ENCODE measurements around the gene METAP1.
"Not testable (repeated sequence)": the region's sequence is repeated elsewhere in the genome, so short reads cannot be mapped to it uniquely, and the experiment has no call there.

Gene METAP1

DNA sequence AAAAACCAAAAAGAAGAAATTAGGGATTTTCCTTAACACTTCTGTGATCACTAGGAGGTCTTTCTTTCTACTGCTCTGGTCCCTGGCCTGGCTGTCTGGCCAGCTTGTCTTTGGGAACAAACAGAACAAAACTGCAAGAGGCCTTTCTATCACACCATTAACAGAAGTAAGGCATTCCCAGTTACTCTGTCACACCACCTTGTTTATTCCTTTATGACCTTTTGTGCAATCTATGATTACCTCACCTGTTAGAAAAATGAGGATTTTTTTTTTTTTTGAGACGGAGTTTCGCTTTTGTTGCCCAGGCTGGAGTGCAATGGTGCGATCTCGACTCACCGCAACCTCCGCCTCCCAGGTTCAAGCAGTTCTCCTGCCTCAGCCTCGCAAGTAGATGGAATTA, 3.0 kb downstream of the METAP1 start:
- DNase-seq: no peak

DNA sequence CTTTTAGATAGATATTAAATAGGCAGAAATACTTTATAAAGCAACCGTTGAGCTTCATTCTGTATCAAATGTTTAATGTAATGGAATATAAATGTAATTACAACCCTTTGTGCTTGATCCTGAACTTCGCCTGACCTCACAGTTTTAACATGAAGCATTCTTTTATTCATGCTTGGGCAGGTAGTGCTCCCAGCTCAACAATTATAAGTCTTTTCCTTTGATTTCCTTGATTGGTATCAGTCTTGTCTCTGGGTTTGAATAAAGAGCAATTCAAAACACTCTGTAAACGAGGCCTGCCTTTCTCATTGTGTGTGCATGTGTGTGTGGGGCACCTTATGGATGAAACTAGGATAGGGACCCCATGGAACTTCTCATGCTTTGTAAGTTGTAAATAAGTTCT, 6.8 kb downstream of the METAP1 start:
- no peak for DNase-seq

DNA sequence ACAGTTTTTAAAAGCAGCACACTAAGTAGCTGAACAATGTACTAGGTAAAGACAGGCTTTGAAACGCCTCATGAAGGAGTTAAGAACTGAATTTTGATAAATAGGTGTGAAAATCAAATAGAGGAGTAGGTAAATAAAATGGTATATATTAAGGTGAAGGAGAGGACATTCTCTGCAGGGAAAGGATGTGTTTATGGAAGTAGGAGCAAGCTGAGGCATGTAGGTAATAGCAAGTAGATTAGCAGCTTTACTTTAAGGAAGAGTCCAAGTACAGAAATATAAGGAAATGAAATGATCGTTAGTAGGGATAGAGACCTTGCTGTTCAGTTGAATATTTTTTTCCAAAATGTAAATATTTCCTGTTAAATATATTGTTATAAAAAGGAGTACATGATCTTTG, 12.5 kb downstream of the METAP1 start:
- DNase-seq: no peak

DNA sequence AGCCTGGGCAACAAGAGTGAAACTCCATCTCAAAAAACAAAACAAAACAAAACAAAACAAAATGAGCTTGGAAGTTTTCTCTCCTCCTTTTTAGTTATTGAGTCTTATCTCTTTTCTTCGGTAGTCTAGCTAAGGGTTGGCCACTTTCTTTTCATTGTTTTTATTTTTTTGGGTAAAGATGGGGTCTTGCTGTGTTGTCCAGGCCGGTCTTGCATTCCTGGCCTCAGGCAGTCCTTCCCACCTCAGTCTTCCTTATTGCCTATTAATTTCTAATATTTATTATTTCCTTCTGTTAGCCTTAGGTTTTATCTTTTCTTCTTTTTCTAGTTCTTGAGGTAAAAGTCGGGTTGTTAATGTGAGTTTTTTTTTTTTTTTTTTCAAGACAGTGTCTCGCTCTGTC, 16.4 kb downstream of the METAP1 start:
- DNase-seq: no peak

DNA sequence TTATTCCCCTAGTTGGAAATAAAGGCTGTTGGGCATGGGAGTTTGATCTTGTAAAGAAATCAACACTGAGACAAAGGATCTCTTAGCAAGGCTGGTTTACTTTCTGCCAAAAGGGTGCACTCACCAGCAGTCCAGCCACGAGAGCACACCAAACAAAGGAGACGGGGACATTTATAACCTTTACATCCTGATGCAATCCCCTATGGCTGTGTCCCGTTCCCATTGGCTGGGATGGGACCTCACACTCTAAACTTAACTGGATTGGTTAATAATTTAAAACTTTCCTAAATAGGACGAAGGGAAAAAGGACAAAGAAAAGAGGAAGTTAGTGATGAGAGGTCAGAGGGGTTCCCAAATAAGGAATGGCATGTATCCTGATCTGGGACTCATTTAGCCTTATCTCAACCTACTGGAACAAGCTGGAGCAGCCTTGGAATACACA, 17.9 kb downstream of the METAP1 start:
- DNase-seq: no peak

DNA sequence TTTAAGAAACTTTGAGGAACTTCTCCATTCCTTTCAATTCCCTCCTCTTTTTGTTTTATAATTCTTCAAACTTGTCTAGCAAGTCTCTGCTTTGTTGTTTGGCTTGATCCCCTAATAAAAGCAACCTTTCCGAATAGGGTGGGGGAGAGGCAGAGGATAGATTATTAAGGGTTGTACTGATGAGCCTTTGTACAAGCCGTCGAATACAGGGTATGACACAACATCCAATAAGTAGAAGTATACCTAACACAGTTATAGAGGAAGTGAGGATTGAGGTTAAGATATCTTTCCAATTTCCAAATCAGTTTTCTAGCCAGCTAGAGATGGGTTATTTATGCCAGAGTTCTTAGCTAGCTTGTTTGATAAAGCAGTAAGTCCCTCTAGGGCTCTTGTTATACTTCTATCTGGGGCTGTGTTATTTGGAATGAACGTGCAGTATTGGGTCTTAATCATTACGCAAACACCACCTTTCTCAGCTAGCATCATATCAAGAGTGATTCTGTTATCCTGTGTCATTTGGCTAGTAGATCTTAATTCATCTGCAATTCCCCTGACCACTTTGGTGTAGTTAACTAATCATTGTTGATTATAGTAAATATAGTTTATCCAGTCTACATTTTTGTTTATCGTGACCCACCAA, 18.5 kb downstream of the METAP1 start:
- DNase-seq: no peak

DNA sequence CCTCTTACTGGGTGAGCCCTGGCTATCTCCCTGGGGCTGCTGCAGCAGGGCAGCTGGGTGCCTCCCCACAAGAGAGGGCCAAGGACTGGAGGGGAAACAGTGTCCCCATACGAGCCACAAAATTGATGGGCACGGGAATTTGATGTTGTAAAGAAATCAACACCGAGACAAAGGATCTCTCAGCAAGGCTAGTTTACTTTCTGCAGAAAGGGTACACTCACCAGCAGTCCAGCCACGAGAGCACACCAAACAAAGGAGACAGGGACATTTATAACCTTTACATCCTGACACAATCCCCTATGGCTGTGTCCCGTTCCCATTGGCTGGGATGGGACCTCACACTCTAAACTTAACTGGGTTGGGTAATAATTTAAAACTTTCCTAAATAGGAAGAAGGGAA, 25.9 kb downstream of the METAP1 start:
- no peak for DNase-seq

DNA sequence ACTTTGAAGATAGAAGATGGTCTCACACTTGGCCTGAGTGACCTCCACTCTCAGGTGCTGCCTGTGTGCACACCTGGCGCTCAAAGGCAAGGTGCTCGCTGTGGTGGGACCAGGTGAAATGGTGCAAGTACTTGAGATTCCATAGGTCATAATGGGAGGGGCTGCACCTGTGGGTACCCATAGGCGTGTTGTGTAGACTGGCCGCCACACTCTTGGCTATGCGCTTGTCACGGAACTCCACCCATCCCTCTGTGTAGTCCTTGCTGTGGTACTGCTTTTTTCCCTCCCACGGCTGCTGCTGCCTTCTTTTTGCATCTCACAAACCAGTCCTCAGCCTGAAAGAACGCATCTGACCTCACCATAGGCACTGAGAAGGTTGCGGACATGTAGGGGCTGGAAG, 27.0 kb downstream of the METAP1 start:
- no peak for DNase-seq

DNA sequence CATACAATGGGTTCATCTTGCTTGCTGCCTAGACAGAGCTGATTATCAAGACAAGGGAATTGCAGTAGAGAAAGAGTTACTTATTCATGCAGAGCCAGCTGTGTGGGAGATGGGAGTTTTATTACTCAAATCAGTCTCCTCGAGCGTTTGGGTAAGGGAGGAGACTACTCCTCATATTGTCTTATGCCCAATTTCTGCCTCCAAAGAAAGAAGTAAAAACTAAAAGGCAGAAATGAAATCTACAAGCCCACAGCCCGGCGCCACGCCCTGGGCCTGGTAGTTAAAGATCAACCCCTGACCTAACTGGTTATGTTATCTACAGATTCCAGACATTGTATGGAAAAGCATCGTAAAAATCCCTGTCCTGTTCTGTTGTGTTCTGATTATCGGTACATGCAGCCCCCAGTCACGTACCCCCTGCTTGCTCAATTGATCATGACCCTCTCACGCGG, 28.3 kb downstream of the METAP1 start:
- DNase-seq: not testable (repeated sequence)

DNA sequence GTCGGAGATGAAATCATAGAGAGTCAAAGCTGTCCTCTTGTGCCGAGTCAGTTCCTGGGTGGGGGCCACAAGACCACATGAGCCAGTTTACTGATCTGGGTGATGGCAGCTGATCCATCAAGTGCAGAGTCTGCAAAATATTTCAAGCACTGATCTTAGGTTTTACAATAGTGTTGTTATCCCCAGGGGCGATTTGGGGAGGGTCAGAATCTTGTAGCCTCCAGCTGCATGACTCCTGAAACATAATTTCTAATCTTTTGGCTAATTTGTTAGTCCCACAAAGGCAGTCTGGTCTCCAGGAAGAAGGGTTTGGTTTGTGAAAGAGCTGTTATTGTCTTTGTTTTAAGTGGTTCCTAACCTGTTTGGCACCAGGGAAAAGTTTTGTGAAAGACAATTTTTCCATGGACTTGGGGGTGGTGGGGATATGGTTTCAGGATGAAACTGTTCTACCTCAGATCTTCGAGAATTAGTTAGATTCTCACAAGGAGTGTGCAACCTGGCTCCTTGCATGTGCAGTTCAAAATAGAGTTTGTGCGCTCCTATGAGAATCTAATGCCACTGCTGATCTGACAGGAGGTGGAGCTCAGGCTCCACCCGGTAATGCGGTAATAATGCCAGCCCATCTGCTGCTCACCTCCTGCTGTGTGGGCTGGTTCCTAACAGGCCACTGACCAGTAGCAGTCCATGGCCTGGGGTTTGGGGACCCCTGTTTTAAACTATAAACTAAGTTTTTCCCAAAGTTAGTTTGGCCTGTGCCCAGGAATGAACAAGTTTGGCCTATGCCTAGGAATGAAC, 29.2 kb downstream of the METAP1 start:
- DNase-seq: no peak

DNA sequence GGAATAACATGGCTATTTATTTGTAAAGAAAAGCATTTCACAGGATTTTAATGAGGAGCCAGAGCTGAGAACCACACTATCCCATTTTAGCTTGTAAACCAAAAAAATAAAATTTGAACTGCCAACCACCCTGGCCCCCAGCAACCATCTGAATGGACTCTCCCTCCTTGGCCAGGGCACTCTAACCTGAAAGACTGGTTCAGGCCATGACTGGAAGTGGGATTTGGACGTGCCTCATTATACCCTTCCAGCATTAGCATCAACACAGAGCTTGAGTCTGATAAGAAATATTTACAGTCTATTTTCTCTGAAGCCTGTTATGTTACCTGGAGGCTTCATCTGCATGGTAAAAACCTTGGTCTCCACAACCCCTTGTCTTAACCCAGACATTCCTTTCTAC, 30.0 kb downstream of the METAP1 start:
- no peak for DNase-seq

DNA sequence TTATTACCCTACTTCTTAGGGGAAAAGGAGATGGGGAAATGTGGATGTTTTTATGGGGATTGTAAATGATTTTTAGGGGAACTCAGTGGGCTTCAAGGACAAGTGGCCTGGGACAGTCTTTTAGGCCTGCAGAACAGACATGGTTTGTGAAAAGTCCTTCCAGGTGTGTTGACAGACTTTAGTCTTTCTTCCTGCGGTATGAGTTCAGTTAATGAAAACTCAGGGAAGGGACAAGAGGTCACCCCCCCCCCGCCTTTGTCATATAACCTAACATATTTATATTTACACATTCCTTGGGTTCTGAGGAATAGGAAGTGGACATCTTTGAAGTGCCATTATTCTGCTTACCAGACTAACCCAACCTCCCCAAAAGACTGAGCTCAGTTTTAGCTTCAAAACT, 31.8 kb downstream of the METAP1 start:
- no peak for DNase-seq

DNA sequence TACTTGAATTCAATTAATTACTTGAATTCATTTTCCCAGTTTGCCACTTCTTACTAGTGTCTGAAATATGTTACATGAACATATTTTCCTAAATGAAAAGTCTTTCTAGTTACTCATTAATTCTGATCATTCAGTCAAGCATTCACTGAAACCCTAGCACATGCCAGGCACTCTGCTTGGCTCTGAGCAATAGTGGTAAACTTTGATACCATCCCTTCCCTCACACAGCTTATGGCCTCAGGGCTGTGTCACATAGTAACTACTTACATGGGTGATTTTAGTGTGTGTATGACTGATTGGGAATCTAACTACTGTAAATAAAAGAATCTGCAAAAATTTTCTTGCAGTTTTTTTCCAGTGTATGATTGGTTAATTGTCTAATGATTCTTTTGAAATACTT, 32.7 kb downstream of the METAP1 start:
- DNase-seq: no peak

DNA sequence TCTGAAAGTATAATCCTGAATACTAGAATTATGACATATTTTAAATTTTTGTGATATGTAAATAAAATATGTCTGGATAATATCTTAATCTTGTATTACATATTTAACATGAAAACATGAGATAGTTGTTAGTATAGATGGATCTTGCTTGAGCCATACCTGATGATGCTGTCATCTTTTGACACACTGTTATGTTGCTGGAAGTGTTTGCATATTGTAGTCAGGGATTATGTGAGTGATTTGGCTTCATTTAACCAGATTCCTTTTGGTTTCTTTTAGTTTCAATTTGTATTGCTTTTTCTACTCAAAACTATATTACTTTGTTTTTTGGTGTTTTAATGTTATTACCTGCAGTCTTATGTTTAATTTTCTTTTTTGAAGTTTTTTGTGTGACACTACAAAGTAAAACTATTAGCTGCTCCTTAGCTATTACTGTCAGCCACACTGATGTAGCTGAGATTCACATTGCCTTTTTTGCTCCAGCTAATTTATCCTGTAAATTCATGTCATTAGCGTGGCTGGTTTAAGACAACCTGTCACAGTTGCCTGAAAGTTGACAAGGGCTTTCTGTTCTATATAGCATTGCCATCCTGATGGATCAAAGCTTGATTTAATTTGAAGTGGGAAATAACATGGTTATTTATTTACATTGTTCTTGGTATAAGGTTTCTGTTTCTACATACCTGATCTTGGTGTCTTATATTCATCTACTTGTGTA, 33.7 kb downstream of the METAP1 start:
- no peak for DNase-seq

DNA sequence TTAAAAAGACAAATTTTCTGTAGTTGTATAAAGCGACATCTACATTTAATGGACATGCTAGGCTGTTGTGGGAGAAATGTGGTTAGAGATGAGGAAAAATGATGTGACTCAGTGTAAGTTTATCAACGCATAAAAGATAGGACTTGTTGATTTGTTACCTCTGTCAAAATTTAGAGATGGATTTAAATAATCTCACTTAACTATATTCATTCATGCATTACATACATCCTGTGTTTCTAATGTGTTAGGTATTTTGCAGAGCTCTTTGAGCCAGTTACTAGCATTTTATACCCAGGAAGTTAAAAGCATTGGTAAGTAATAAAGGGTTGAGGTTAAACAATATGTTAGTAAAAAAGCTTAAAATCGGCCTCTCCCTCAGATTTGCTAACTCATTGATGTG, 34.3 kb downstream of the METAP1 start:
- no peak for DNase-seq

DNA sequence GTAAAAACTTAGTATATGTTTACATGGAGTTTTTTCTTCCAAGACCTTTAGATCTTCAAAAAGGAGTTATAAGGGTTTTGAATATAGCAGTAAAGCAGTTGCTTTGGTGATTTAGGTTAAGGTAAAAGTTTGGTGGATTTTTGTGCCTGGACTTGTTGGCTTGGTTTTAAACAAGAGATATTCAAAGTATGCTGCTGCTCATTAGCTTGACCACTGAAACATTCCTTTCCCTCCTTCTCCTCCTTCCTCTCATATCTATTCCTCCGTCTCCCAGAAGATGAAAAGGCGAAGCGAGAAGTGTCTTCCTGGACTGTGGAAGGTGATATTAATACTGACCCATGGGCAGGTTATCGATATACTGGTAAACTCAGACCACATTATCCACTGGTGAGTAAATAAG, 38.4 kb downstream of the METAP1 start:
- no peak for DNase-seq

DNA sequence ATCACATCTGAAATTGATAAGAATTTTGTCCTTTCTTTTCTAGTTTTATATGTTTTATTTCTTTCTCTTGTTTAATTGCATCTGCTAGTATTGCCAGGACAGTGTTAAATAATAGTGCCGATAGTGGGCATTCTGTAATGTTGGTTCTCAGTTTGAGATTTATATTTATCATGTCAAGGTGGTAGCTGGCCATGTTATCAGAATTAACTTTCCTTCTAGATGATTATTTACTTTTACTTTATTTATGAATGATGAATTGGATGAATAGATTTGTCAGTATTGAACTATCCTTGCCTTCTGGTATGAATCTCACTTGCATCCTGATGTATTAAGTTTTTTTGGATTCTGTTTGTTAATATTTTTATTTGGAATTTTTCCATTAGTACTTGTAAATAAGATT, 42.7 kb downstream of the METAP1 start:
- DNase-seq: no peak

DNA sequence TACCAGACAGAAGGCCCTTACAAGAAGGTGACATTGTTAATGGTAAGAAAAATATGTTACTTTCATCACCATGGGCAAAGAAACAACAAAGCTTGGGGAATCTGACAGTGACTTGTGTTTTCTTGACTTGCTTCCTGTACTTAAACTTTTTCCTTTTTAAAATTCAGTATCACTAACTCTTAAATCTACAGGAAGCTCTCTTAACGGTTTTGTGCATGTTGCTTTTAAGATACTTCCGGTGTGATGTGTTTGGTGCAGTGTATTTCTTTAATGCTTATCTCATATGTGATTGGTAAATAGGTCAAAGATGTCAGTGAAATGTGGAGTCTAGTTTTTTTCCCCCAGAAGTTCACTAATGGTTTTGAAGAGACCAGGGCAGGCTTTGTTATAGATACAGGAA, 47.8 kb downstream of the METAP1 start:
- DNase-seq: no peak

DNA sequence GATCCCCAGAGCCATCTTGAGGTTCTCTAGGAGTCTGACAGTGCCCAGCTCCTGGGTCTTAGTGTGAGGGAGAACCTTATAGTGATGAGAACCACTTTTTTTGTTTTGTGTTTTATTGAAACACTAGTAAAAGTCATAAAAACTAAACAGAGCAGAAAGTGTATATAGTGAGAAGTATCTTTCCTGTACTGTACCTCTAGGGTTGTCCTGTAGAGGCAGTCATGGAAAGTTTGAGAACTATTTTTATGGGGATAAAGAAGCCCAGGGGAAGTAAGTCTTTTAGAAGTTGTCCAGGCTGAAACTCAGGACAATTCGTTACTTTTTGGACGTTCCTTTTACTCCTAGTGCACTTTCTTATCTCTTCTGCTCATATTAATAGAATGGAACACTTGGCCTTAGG, 52.2 kb downstream of the METAP1 start:
- DNase-seq: no peak

DNA sequence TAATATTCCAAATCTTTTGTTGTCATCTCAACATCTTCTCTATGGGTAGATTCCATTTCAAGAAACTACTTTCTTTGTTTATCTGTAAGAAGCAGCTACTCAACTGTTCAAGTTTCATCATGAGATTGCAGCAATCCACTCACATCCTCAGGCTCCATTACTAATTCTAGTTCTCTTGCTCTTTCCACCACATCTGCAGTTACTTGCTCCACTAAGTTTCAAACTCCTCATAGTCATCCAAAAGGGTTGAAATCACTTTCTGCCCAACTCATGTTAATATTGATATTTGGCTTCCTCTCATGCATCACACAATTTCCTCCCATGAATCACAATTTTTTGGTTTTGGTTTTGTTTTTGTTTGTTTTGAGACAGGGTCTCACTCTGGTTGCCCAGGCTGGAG, 57.4 kb downstream of the METAP1 start:
- no peak for DNase-seq

DNA sequence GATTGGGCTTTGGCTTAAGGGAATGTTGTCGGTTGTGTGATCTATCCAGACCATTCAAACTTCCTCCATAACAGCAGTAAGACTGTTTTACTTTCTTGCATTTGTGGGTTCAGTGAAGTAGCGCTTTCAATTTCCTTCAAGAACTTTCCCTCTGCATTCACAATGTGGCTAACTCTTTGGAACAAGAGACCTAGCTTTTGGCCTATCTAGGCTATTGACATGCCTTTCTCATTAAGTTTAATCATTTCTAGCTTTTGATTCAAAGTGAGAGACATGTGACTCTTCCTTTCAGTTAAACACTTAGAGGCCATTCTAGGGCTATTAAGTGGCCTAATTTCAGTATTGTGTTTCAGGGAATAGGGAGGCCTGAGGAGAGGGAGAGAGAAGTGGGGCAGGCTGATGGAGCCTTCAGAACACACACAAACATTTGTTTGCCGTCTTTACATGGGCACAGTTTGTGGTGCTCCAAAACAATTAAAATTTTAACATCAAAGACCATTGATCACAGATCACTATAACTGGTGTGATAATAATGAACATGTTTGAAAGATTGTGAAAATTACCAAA, 59.0 kb downstream of the METAP1 start:
- no peak for DNase-seq

DNA sequence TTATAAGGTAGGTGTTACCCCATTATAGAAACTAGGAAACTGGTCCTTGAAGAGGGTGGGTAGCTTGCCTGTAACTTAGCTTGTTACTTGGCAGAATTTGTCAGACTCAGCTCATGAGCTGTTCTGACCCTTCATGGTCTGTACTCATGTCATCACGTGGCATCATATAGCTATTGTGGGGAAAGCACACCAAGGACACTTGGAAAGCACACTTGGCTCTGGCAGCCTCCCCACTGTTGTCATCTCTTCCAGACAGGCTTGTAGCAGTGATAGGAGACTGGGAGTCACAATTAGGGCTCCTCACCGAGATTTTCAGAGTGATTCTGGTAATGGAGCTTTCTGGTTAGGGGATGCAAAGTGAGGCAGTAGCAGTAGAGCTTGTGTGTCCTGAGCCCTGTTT, 62.7 kb downstream of the METAP1 start:
- no peak for DNase-seq

DNA sequence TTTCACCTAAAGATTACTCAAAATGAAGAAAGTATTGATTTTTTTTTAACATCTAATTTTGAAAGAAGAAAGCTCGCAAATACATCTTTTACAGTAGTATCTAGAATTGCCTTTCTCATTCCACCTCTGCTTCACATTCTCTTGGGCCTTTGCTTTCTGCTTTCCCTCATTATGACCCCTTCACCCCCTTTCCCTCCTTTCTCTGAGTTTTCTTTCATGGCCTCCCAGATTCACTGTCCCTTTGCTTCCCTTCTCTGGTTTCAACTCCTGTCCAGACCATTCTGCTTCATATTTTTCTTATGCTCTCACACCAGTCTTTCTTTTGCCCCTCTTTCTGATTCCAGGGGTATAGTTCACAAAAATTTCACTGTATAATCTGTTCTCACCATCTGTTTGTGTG, 64.0 kb downstream of the METAP1 start:
- DNase-seq: no peak

Measured in NCI-H2107 (cell line).